Esophagus muscularis mucosa (tissue), 4 donors: ENCODE data around the gene CCDC74A. TPM values are rescaled to one million over a fixed set of nuclear protein-coding genes. Genes with fewer than 3 reads are reported as not detected.
"Not testable (repeated sequence)": the region's sequence is repeated elsewhere in the genome, so short reads cannot be mapped to it uniquely, and the experiment has no call there.

ENCODE experiments used
- DNase-seq: peaks from one replicate; pipeline ENCODE4 v3.0.0-alpha.2; 2017; ENCODE audit errors: extremely low spot score
- H3K27ac ChIP-seq, 4 donors: fragments of 200-600 bp; sonication (generic); replicated peaks in 1 of 4; 1 replicate in 3 of 4; 2 replicates in 1 of 4; pipeline ENCODE4 v1.5.1; 2016 to 2019; ENCODE audit warnings: mild to moderate bottlenecking in 1 of 4
- H3K27me3 ChIP-seq, 4 donors: fragments of 200-600 bp; sonication (generic); one replicate each; pipeline versions ENCODE4 v1.5.1 to v1.6.0; 2016 to 2019
- H3K36me3 ChIP-seq, 4 donors: fragments of 200-600 bp; sonication (generic); one replicate each; pipeline ENCODE4 v1.5.1; 2016 to 2019
- H3K4me1 ChIP-seq, 4 donors: fragments of 200-600 bp; sonication (generic); one replicate each; pipeline ENCODE4 v1.5.1; 2016 to 2019
- H3K4me3 ChIP-seq, 4 donors: fragments of 200-600 bp; sonication (generic); 1 replicate in 2 of 4; 2 replicates in 2 of 4; pipeline ENCODE4 v1.5.1; 2016 to 2019; ENCODE audit warnings: mild to moderate bottlenecking in 4 of 4, moderate library complexity in 1 of 4
- H3K9me3 ChIP-seq, 4 donors: fragments of 200-600 bp; sonication (generic); 1 replicate in 3 of 4; 2 replicates in 1 of 4; pipeline ENCODE4 v1.5.1; 2016 to 2019
- EP300 ChIP-seq: sonication (generic); formaldehyde crosslinking; IDR thresholded peaks from one replicate; pipeline ENCODE4 v1.6.1; 2017; ENCODE audit warnings: antibody characterized with exemption
- POLR2A ChIP-seq: fragments of 450-650 bp; IDR thresholded peaks from one replicate; pipeline ENCODE4 v1.6.1; 2017; ENCODE audit warnings: antibody characterized with exemption, moderate library complexity, mild to moderate bottlenecking, low read depth
- POLR2AphosphoS5 ChIP-seq, 2 donors: sonication (generic); formaldehyde crosslinking; IDR thresholded peaks; one replicate each; pipeline ENCODE4 v1.6.1; 2017; ENCODE audit warnings: antibody characterized with exemption in 2 of 2
- WGBS: methylation state at CpG from one replicate; pipeline ENCODE4 v1.1.5; 2018; 5-methylcytosine and 5-hydroxymethylcytosine counted together
- intact Hi-C: fragments of 100-400 bp; cut with DNase I; formaldehyde crosslinking; loops from one replicate; pipeline ENCODE4 v1.15.1; 2023
- total RNA-seq, 4 donors: library from RNA; depleted of rRNA; stranded (reverse); fragments of >200 nt; gene quantifications; one replicate each; pipeline versions ENCODE4 v1.1.0 to v1.2.1, GENCODE V29; 2016
- TF ChIP-seq, protein P1 (sequence below), 3 experiments: fragments of 200-600 bp in 2 of 3; fragments of 450-650 bp in 1 of 3; sonication (generic) in 2 of 3; IDR thresholded peaks; one replicate each; pipeline ENCODE4 v1.5.1; 2017 to 2019; ENCODE audit warnings: antibody characterized with exemption in 3 of 3, mild to moderate bottlenecking in 2 of 3, moderate library complexity in 1 of 3

Gene CCDC74A
- total RNA-seq, 4 donors from 2014 or later, result 4.2 to 8.5 (median 7.2) TPM

DNA sequence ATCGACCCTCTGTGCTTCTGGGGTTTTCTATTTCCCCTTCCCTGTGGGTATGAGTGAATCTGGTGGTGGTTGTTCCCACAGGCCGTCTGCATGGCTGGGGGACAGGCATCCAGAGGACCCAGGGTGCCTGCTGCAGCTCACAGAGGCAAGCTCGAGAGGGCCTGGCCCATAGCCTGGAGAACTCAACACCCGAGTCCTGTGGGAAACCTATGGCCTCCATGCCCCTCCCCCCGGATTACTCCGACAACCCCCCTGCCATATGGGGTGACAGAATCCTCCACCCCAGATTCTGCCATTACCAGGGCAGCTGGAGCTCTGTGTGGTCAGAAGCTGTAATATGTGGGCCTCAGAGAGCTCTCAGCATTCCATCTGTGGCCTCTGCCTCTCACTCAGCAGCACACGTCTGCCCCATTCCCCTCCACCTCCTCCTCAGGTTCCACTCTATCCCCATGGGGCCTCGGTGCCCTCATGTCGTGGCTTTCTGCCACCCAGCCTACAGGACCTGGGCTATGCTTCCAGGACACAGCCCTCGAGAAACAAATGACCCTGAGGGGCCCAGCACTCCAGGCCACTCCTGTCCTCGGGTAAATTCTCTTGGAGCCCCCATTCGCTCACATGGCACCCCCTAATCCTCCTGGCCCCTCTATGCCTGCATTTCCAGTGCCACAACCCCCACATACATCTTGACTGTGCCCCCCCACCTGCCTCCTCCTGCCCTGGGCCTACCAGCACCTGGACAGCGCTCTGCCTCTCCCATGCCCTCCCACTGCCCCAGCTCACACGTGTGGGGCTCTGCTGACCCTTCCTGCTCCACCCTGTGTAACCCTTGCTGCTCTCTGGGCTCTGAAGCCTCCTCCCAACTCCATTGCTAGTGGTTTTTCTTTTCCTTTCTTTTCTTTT is 39.1 kb upstream of the CCDC74A start:
- Histone ChIP-seq H3K4me3 (no peak overlapping the region), H3K9me3 (no peaks in the 10 kb centered on the region), H3K36me3 (peaks cover 0 to 18% (median 6%) of the 10 kb centered on the region in 4 donors), H3K4me1 (peaks cover 11 to 22% (median 14%) of the 10 kb centered on the region in 4 donors), H3K27ac (no peak overlapping the region), H3K27me3 (no peaks in the 10 kb centered on the region)
- WGBS, result 79% methylated on average over 14 of the region's 14 CpGs
- DNase-seq, result no peak
- no peak for TF ChIP-seq POLR2AphosphoS5 (IDR thresholded peaks at IDR 0.05)
- no peak for TF ChIP-seq POLR2A
- TF ChIP-seq EP300, result no peak
- intact Hi-C loops, result no loop called here

DNA sequence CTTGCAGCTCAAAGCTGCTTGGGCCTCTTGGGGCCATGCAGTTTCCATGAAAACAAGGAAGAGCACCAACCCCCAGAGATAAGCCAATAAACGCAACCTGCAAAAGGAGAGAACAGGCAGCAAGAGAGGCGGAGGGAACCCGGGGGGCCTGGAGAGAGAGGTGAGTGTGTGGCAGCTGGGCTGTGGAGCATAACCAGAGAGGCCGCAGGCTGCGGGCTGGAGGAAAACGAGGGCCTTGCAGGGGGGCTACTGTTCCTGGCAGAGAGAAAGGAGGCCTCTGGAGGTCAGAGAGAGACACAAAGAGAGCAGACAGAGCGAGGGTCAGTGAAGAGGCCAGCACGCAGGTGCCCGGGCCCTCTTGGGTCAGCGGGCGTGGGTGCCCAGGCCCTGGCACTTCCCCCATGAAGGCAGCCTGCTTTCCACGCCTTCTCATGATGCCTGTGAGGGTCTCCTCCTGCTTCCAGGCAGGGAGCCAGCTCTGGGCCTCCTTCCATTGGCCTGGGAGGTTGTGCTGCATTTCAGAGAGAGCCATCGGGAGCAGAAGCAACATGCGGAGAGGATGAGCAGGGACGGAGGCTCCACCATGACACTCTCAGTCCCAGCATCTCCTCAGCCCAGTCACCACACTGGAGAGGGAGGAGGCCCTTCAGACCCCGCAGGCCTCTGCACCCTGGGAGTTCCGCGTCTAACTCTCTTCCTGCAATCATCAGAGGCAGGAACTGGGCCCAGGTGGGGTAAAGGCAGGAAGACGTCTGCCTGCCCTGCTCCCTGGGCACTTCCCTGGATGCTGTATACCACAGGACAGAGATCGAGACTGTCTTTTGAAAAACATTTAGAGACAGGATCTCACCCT is 36.8 kb upstream of the CCDC74A start:
- Histone ChIP-seq H3K27ac (peak overlapping the region in 2 of 4 donors; percentile 7 to 22), H3K4me1 (peaks cover 23 to 39% (median 33%) of the 10 kb centered on the region in 4 donors), H3K4me3 (peak overlapping the region; percentile 88 to 93 (median 90))
- 68% methylated on average over 17 of the region's 20 CpGs for WGBS
- not testable (repeated sequence) for DNase-seq, H3K27me3 ChIP-seq, H3K9me3 ChIP-seq, H3K36me3 ChIP-seq
- intact Hi-C loops, result loop anchor here (5.0 to 10.0 kb wide), 2 partner anchors 79 to 184 kb away; no protein-coding TSS in a partner anchor

DNA sequence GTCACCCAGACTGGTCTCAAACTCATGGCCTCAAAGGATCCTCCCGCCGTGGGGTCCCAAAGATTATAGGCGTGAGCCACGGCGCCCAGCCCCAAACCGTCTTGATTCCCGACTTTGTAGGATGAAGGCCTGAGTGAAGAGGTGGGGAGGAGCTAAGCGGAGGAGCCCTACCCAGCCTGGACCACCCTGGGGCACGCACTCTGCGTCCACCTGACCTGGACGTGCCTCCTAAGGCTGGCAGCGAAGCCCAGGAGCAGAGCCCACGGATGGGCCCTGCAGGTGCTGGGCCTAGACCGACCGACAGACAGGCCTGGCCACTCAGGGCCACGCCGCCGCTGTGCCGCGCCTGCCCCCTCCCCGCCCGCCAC is 36.2 kb upstream of the CCDC74A start:
- not testable (repeated sequence) for H3K27me3 ChIP-seq, DNase-seq, H3K27ac ChIP-seq, H3K36me3 ChIP-seq, H3K9me3 ChIP-seq
- intact Hi-C loops, result loop anchor here (5.0 to 10.0 kb wide), 2 partner anchors 79 to 183 kb away; no protein-coding TSS in a partner anchor
- WGBS, result 0% methylated on average over 2 of the region's 22 CpGs
- peak overlapping the region; percentile 88 to 93 (median 90) for H3K4me3 ChIP-seq
- peaks cover 23 to 39% (median 33%) of the 10 kb centered on the region in 4 donors for H3K4me1 ChIP-seq

DNA sequence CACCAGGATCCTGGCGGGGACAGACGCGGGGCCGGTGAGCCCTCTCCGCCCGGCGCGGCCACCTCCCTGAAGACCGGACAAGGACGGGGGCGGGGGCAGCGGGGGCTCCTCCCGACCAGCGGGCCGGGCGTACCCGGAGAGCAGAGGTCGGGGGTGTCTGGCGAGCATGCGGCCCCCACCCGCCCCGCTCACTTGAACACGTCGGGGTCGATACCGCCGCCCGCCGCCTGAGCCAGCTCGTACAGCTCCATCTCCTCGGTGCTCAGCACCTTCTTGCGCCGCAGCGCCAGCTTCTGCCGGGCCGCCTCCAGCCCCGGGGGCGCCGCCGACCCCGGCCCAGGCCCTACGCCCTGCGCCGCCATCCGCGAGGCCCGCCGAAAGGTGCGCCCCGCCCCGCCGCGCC is 35.7 kb upstream of the CCDC74A start, which contains the start of gene MZT2A:
MZT2A (minus strand) TSS at position 383 of the 403 bp plus-strand sequence; CDS start at position 362, 21 bp downstream.
- H3K9me3 ChIP-seq, H3K36me3 ChIP-seq, H3K27me3 ChIP-seq, DNase-seq: not testable (repeated sequence)
- no CpG with 5 or more reads among the region's 53 CpGs for WGBS
- Histone ChIP-seq H3K4me3 (peak within 1 kb of the TSS; percentile 88 to 93 (median 90)), H3K27ac (peak within 1 kb of the TSS; percentile 88 to 92 (median 90)), H3K4me1 (peaks cover 23 to 39% (median 33%) of the 10 kb centered on the region in 4 donors)
- intact Hi-C loops, result loop anchor here (5.0 to 10.0 kb wide), 2 partner anchors 80 to 183 kb away; no protein-coding TSS in a partner anchor

DNA sequence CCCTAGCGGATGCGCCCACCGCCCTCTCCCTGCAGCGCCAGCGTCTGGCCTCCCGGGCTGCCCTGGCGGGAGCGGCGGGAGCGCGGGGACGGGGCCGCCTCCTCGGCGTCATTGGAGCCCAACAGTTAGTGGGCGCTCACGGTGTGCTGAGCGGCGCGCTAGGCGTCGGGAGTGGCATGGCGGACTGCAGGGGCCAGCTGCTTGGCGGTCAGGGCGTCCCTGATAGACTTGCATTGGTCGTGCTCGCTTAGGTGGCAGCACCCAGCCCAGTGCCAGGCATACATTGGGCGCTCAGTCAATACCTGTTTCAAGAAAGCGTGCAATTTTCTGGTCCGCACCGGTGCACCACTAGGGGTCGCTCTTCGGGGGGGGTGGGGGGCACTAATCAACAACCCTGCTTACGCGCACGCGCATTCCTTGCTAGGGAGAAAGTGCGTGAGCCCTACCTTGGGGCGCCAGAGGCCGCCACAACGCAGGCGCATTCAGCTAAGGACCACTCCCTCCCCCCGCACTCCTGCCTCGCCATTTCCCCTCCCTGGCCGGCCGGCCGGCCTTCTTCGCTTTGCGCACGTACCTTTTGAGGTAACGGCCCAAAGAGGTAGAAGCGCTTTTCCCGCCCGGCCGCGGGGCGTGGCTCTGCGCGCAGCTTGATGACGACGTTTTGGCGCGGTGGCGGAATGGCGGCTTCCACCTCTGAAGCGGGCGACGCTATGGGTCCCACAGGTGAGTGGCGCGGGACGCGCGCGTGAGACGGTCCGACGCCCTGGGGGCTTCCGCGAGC is 35.1 kb upstream of the CCDC74A start:
- DNase-seq, result peak; percentile 96
- 0% methylated on average over 26 of the region's 79 CpGs for WGBS

More for the DNA sequence above, 35.1 kb upstream of the CCDC74A start:
- Histone ChIP-seq H3K4me1 (peaks cover 23 to 39% (median 33%) of the 10 kb centered on the region in 4 donors), H3K27ac (peak overlapping the region; percentile 88 to 92 (median 90)), H3K9me3 (no peaks in the 10 kb centered on the region), H3K4me3 (peak overlapping the region; percentile 88 to 93 (median 90)), H3K36me3 (peaks cover 0 to 10% (median 2%) of the 10 kb centered on the region in 4 donors), H3K27me3 (no peaks in the 10 kb centered on the region)
- TF ChIP-seq, protein P1, sequence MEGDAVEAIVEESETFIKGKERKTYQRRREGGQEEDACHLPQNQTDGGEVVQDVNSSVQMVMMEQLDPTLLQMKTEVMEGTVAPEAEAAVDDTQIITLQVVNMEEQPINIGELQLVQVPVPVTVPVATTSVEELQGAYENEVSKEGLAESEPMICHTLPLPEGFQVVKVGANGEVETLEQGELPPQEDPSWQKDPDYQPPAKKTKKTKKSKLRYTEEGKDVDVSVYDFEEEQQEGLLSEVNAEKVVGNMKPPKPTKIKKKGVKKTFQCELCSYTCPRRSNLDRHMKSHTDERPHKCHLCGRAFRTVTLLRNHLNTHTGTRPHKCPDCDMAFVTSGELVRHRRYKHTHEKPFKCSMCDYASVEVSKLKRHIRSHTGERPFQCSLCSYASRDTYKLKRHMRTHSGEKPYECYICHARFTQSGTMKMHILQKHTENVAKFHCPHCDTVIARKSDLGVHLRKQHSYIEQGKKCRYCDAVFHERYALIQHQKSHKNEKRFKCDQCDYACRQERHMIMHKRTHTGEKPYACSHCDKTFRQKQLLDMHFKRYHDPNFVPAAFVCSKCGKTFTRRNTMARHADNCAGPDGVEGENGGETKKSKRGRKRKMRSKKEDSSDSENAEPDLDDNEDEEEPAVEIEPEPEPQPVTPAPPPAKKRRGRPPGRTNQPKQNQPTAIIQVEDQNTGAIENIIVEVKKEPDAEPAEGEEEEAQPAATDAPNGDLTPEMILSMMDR (IDR thresholded peaks at IDR 0.05), result peak; percentile 55 to 81 (median 57)
- no peak for TF ChIP-seq EP300
- no peak for TF ChIP-seq POLR2A
- TF ChIP-seq POLR2AphosphoS5 (IDR thresholded peaks at IDR 0.05), result peak; percentile 66 to 69
- intact Hi-C loops, result loop anchor here (5.0 to 10.0 kb wide), 2 partner anchors 80 to 182 kb away; no protein-coding TSS in a partner anchor
